HFFc6 (cell line): ENCODE data around the gene USP21. TPM values are rescaled to one million over a fixed set of nuclear protein-coding genes. Genes with fewer than 3 reads are reported as not detected.

Experiments
- DNase-seq: peaks from one replicate; pipeline ENCODE4 v3.0.0-alpha.2; 2018
- H3K27ac Mint-ChIP-seq: 2 replicates; pipeline ENCODE4 v1.8.0; 2020; ENCODE audit warnings: mild to moderate bottlenecking, mixed read lengths
- H3K27me3 Mint-ChIP-seq: 2 replicates; pipeline ENCODE4 v1.8.0; 2021; ENCODE audit warnings: mild to moderate bottlenecking, moderate library complexity, mixed read lengths; ENCODE audit not compliant: insufficient read depth
- H3K36me3 Mint-ChIP-seq: 2 replicates; pipeline ENCODE4 v1.8.0; 2021; ENCODE audit warnings: low read depth, mixed read lengths
- H3K4me1 Mint-ChIP-seq: 2 replicates; pipeline ENCODE4 v1.8.0; 2020; ENCODE audit warnings: low read depth, mixed read lengths
- H3K4me3 Mint-ChIP-seq: 2 replicates; pipeline ENCODE4 v1.8.0; 2020; ENCODE audit warnings: mild to moderate bottlenecking, moderate library complexity, mixed read lengths
- H3K9me3 Mint-ChIP-seq: 2 replicates; pipeline ENCODE4 v1.8.0; 2020; ENCODE audit warnings: mild to moderate bottlenecking, mixed read lengths
- long read RNA-seq: library from polyadenylated mRNA; unstranded; transcript quantifications from one replicate; pipeline ENCODE4 v2.0.0, GENCODE V29; 2019
- total RNA-seq, 6 experiments: library from RNA; stranded (reverse); fragmentation: NEBNext Ultra II Directional; extraction: Animal tissue kit (Norgen Biotek cat#: 25700); gene quantifications; 2 replicates in 1 of 6; 3 replicates in 5 of 6; pipeline ENCODE4 v1.2.3, GENCODE V29; 2021
- TF ChIP-seq, protein P1 (sequence below): fragments of 200-600 bp; sonication (generic); IDR thresholded peaks from 2 replicates; pipeline ENCODE4 v1.5.0; 2021; ENCODE audit warnings: antibody characterized with exemption, mild to moderate bottlenecking

Gene USP21, protein sequence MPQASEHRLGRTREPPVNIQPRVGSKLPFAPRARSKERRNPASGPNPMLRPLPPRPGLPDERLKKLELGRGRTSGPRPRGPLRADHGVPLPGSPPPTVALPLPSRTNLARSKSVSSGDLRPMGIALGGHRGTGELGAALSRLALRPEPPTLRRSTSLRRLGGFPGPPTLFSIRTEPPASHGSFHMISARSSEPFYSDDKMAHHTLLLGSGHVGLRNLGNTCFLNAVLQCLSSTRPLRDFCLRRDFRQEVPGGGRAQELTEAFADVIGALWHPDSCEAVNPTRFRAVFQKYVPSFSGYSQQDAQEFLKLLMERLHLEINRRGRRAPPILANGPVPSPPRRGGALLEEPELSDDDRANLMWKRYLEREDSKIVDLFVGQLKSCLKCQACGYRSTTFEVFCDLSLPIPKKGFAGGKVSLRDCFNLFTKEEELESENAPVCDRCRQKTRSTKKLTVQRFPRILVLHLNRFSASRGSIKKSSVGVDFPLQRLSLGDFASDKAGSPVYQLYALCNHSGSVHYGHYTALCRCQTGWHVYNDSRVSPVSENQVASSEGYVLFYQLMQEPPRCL
- total RNA-seq: 10 to 100 TPM; 16.6 to 18.9 (median 17.2) TPM
- long read RNA-seq, transcript USP21-201 (13 exons, 2,195 nt): major isoform, 6 of 13 reads
- long read RNA-seq, partial matches to known transcripts: 5 of 13 reads
- long read RNA-seq, other reads (novel, unspliced or antisense): 1 of 13 reads

DNA sequence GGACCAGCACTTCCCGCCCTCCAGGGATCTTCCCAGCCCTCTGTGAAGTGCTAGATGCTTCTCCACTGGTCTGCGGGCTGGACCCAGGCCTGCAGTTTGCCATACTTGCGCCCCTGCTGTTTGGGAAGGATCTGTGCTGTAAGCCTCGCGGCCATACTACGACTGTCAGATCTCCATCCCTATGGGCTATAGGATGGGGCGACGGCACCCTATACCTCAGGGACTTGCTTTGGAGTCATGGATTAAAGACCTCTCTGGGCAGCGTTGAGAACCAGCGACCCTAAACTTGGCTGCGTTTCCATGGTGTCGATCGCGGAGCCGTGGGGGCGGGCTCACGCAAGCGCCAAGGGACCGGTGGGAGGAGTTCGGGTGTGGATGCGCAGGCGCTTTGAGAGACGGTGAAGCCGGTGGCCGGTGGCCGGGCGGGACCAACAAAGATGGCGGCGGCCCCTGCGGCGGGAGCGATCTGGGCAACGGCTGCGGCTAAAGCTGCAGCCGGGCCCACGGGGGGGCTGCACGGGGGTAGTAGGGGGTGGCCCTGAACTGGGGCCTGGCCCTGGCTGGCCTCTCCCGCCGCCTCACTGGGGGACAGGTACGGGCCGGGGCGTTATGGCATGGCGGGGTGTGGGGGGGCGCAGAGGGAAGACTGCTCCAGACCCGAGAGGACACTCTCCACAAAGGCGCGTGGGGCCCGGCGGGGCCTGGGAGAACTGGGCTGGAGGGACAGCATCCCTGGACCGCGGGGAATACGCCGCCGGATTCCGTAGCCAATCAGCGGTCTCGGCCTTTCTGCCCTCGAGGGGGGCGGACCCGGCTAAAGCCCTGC is at the start of gene USP21:
USP21 (plus strand) TSS at position 414 of the 826 bp plus-strand sequence. CDS start 1,141 bp downstream, outside the sequence.
- H3K27ac Mint-ChIP-seq: peak within 1 kb of the TSS; percentile 86
- no peaks in the 10 kb centered on the region for H3K27me3 Mint-ChIP-seq
- TF ChIP-seq, protein P1, sequence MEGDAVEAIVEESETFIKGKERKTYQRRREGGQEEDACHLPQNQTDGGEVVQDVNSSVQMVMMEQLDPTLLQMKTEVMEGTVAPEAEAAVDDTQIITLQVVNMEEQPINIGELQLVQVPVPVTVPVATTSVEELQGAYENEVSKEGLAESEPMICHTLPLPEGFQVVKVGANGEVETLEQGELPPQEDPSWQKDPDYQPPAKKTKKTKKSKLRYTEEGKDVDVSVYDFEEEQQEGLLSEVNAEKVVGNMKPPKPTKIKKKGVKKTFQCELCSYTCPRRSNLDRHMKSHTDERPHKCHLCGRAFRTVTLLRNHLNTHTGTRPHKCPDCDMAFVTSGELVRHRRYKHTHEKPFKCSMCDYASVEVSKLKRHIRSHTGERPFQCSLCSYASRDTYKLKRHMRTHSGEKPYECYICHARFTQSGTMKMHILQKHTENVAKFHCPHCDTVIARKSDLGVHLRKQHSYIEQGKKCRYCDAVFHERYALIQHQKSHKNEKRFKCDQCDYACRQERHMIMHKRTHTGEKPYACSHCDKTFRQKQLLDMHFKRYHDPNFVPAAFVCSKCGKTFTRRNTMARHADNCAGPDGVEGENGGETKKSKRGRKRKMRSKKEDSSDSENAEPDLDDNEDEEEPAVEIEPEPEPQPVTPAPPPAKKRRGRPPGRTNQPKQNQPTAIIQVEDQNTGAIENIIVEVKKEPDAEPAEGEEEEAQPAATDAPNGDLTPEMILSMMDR: peak; percentile 41
- DNase-seq: peak; percentile 82
- H3K4me3 Mint-ChIP-seq: peak within 1 kb of the TSS; percentile 88
- H3K9me3 Mint-ChIP-seq: no peaks in the 10 kb centered on the region
- H3K36me3 Mint-ChIP-seq: peaks cover 27% of the 10 kb centered on the region; the same call in 1 of the 2 replicates
- peaks cover 34% of the 10 kb centered on the region for H3K4me1 Mint-ChIP-seq

DNA sequence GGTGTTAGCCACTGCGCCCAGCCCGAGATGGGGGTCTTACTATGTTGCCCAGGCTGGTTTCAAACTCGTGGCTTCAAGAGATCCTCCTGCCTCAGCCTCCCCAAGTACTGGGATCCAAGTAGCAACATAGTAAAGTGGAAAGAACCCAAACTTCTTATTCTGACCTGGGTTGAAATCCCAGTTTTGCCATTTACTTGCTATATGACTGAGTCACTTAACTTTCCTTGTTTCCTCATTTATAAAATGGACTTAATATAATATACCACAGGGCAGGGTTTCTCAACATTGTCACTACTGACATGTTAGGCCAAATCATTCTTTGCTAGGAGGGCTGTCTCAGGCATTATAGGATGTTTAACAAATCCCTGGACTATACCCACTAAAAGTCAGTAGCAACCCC is 48.2 kb upstream of the USP21 start:
- peaks cover 37% of the 10 kb centered on the region for H3K4me1 Mint-ChIP-seq
- TF ChIP-seq, protein P1: no peak
- no peaks in the 10 kb centered on the region; the same call in 1 of the 2 replicates for H3K27me3 Mint-ChIP-seq
- H3K27ac Mint-ChIP-seq: no peak overlapping the region
- H3K9me3 Mint-ChIP-seq: no peaks in the 10 kb centered on the region
- no peak overlapping the region for H3K4me3 Mint-ChIP-seq
- DNase-seq: no peak
- H3K36me3 Mint-ChIP-seq: peaks cover 11% of the 10 kb centered on the region

DNA sequence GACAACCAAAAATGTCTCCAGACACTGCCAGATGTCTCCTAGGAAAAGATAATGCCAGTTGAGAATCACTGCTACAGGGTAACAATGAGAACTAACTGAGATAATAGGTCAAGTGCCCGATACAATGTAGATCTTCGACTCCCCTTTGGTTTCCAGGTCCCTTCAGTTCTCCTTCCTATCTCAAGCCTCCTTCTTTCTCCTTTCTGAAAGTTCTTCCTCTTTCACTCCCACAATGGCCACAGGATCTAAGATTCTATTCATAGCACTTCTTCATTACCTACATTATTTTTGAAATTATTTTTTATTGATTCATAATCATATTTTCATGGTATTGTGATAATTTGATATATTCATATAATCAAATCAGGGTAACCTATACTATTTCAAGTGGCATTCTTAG is 47.8 kb upstream of the USP21 start:
- Mint-ChIP-seq H3K27ac (no peak overlapping the region), H3K36me3 (peaks cover 7% of the 10 kb centered on the region), H3K4me1 (peaks cover 41% of the 10 kb centered on the region), H3K9me3 (no peaks in the 10 kb centered on the region), H3K27me3 (no peaks in the 10 kb centered on the region; the same call in 1 of the 2 replicates), H3K4me3 (no peak overlapping the region)
- DNase-seq: no peak
- TF ChIP-seq, protein P1: no peak

DNA sequence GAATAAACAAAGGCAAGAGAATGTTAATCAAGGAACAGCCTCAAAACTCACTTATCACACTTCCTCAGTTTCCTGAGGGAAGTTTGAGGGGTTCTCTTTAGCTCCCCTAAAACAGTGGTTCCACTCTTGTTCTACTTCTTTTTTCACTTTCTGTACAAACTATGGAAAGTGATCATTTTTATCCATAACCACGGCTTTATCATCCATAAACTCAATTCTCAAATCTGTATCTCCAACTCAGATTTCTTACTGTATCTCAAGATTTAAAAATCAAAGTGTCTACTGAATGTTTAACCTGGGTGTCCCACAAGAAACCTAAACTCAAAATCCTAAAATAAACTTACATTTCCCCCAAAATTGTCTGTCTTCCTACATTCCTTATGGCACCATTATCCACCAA is 45.4 kb upstream of the USP21 start:
- TF ChIP-seq, protein P1: no peak
- peaks cover 56% of the 10 kb centered on the region for H3K4me1 Mint-ChIP-seq
- peak overlapping the region; percentile 4; the same call in 1 of the 2 replicates for H3K27ac Mint-ChIP-seq
- no peak for DNase-seq
- no peak overlapping the region for H3K4me3 Mint-ChIP-seq
- peaks cover 13% of the 10 kb centered on the region; the same call in 1 of the 2 replicates for H3K36me3 Mint-ChIP-seq
- no peaks in the 10 kb centered on the region; the same call in 1 of the 2 replicates for H3K27me3 Mint-ChIP-seq
- no peaks in the 10 kb centered on the region for H3K9me3 Mint-ChIP-seq

DNA sequence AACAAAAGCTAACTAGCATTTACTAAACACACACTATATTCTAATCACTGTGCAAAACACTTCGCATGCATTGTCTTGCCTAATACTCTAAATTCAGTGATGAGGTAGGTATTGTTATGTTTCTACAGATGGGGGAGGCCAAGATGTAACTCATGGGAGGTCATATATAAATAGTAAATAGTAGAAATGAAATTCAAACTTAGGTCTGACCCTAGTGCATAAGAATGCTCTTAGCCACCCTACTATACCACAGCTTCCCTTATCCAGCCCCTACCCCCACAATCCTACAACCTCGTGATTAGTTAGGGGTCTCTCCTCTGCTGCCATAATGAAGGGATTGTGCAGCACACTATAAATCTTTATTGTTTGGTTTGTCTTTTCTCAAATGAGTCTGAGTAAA is 44.7 kb upstream of the USP21 start:
- H3K36me3 Mint-ChIP-seq: peaks cover 13% of the 10 kb centered on the region; the same call in 1 of the 2 replicates
- no peak for DNase-seq
- no peak overlapping the region for H3K4me3 Mint-ChIP-seq

More for the DNA sequence above, 44.7 kb upstream of the USP21 start:
- Mint-ChIP-seq H3K4me1 (peaks cover 62% of the 10 kb centered on the region), H3K9me3 (no peaks in the 10 kb centered on the region), H3K27me3 (no peaks in the 10 kb centered on the region; the same call in 1 of the 2 replicates), H3K27ac (peak overlapping the region; percentile 98)
- TF ChIP-seq, protein P1: no peak
